Smooth muscle cell (in vitro differentiated cells): ENCODE data around the gene EEPD1. TPM values are rescaled to one million over a fixed set of nuclear protein-coding genes. Genes with fewer than 3 reads are reported as not detected.

ENCODE experiments used
- DNase-seq: peaks from one replicate; lab custom pipeline; 2025; ENCODE audit not compliant: unreplicated experiment; lab: John Stamatoyannopoulos, UW
- H2AFZ ChIP-seq: fragments of 200-600 bp; sonication (generic); 2 replicates; pipeline ENCODE4 v1.6.0; 2016; ENCODE audit warnings: antibody characterized with exemption, low read depth, mild to moderate bottlenecking
- H3F3A ChIP-seq: fragments of 200-600 bp; sonication (generic); 2 replicates; pipeline ENCODE4 v1.6.0; 2017; ENCODE audit warnings: antibody characterized with exemption, low read depth
- H3K27ac ChIP-seq: fragments of 200-600 bp; sonication (generic); 2 replicates; pipeline ENCODE4 v1.5.1; 2016; ENCODE audit warnings: low read depth, mild to moderate bottlenecking
- H3K27me3 ChIP-seq: fragments of 200-600 bp; sonication (generic); 2 replicates; pipeline ENCODE4 v1.6.1; 2016; ENCODE audit warnings: low read depth, mild to moderate bottlenecking
- H3K36me3 ChIP-seq: fragments of 200-600 bp; sonication (generic); 2 replicates; pipeline ENCODE4 v1.5.1; 2016; ENCODE audit warnings: low read depth
- H3K4me1 ChIP-seq: fragments of 200-600 bp; sonication (generic); 2 replicates; pipeline ENCODE4 v1.5.1; 2016; ENCODE audit warnings: low read depth
- H3K4me2 ChIP-seq: fragments of 200-600 bp; sonication (generic); 2 replicates; pipeline ENCODE4 v1.6.0; 2016; ENCODE audit warnings: mild to moderate bottlenecking
- H3K4me3 ChIP-seq: fragments of 200-600 bp; sonication (generic); 2 replicates; pipeline ENCODE4 v1.5.1; 2016; ENCODE audit warnings: mild to moderate bottlenecking
- H3K79me2 ChIP-seq: fragments of 200-600 bp; sonication (generic); 2 replicates; pipeline ENCODE4 v1.6.0; 2016; ENCODE audit warnings: low read depth, mild to moderate bottlenecking
- H3K9ac ChIP-seq: fragments of 200-600 bp; sonication (generic); 2 replicates; pipeline ENCODE4 v1.6.0; 2016; ENCODE audit warnings: low read depth
- H3K9me3 ChIP-seq: fragments of 200-600 bp; sonication (generic); replicated peaks from 2 replicates; pipeline ENCODE4 v1.5.1; 2016; ENCODE audit warnings: low read depth
- H4K20me1 ChIP-seq: fragments of 200-600 bp; sonication (generic); 2 replicates; pipeline ENCODE4 v1.6.0; 2016; ENCODE audit warnings: low read depth
- WGBS: methylation state at CpG from one replicate; pipeline ENCODE4 v1.1.7; 2016; ENCODE audit warnings: low lambda C conversion rate; 5-methylcytosine and 5-hydroxymethylcytosine counted together
- polyA plus RNA-seq: library from polyadenylated mRNA; unstranded; fragments of >200 nt; fragmentation: Nextera tagmentation; extraction: Ambion mirVana; gene quantifications from 2 replicates; pipeline ENCODE4 v1.2.1, GENCODE V29; 2016
- total RNA-seq: library from RNA; depleted of rRNA; stranded (reverse); fragments of >200 nt; gene quantifications from 2 replicates; pipeline ENCODE4 v1.2.3, GENCODE V29; 2014
- TF ChIP-seq, protein P1 (sequence below): fragments of 200-600 bp; sonication (generic); IDR thresholded peaks from 2 replicates; pipeline ENCODE4 v1.5.1; 2017; ENCODE audit warnings: borderline replicate concordance, mild to moderate bottlenecking, antibody characterized with exemption; ENCODE audit not compliant: insufficient read depth, poor library complexity, severe bottlenecking

The EEPD1 gene
- total and polyA plus RNA-seq, 2 experiments from 2014 or later, result 1.5 TPM

DNA sequence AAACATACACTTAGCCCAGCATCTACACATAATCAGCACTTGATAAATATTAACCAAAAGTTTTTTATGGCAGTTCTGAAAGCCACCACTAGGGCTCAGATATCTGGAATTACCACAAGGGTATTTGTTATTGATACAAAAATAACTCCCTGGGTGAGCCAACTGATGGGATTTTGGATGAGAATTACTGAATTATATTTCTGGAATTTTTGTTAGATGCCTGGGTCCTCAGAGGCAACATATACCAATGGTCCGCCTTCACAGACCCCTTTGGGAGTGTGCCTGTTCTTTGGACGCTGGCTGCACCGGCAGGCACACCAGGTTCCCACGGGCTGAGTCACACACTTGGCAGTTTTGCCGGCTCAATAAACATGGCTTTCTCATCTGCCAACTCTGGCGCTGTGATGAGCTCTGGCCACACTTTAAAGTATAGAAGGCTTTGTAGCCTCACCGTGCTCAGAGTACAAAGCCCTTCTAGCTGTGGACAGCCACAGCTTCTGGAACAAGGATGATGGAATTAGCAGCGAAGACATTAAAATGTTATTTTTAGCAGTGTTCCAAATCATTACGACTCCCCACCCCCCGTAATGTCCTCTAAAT is 24.5 kb upstream of the EEPD1 start:
- Histone ChIP-seq H3K4me3 (no peak overlapping the region), H3K79me2 (no peaks in the 10 kb centered on the region), H4K20me1 (no peaks in the 10 kb centered on the region), H3K9me3 (no peaks in the 10 kb centered on the region), H2AFZ (no peak overlapping the region), H3K9ac (no peak overlapping the region), H3K4me2 (peak overlapping the region; percentile 3), H3K36me3 (no peaks in the 10 kb centered on the region), H3K27me3 (no peaks in the 10 kb centered on the region), H3K27ac (peak overlapping the region; percentile 50), H3F3A (no peaks in the 10 kb centered on the region), H3K4me1 (no peaks in the 10 kb centered on the region)
- WGBS, result 21% methylated on average over 10 of the region's 10 CpGs
- peak; percentile 19 for DNase-seq
- TF ChIP-seq, protein P1, sequence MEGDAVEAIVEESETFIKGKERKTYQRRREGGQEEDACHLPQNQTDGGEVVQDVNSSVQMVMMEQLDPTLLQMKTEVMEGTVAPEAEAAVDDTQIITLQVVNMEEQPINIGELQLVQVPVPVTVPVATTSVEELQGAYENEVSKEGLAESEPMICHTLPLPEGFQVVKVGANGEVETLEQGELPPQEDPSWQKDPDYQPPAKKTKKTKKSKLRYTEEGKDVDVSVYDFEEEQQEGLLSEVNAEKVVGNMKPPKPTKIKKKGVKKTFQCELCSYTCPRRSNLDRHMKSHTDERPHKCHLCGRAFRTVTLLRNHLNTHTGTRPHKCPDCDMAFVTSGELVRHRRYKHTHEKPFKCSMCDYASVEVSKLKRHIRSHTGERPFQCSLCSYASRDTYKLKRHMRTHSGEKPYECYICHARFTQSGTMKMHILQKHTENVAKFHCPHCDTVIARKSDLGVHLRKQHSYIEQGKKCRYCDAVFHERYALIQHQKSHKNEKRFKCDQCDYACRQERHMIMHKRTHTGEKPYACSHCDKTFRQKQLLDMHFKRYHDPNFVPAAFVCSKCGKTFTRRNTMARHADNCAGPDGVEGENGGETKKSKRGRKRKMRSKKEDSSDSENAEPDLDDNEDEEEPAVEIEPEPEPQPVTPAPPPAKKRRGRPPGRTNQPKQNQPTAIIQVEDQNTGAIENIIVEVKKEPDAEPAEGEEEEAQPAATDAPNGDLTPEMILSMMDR, result peak; percentile 70

DNA sequence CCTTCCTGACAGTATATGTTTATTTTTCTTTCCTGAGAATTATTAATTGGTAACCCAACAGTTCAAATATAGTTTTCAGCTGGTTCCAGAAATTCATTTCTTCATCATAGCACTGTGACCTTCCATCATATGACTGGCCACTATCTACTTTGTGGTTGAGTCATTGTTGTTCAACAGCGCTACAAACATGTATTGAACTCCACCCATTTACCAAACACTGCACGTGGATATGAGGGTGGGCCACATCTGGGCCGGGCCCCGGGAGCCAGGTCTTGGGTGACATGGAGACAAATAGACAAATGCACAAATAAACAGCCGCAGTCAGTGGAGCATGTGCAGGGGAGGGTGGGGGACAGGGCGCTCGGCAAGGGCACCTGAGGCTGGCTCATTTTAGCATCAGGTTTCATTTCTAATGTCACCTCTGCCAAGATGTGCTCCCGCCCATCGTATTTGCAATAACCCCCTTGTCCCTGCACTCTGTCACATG is 24.0 kb upstream of the EEPD1 start:
- H3K4me3 ChIP-seq, result no peak overlapping the region
- TF ChIP-seq, protein P1, result no peak
- no peaks in the 10 kb centered on the region for H4K20me1 ChIP-seq
- H3K9me3 ChIP-seq, result no peaks in the 10 kb centered on the region
- 79% methylated on average over 9 of the region's 9 CpGs for WGBS
- H3K27ac ChIP-seq, result peak overlapping the region; percentile 50
- H3F3A ChIP-seq, result no peaks in the 10 kb centered on the region
- no peaks in the 10 kb centered on the region for H3K4me1 ChIP-seq
- H3K4me2 ChIP-seq, result peak overlapping the region; percentile 3
- H3K9ac ChIP-seq, result no peak overlapping the region
- no peak for DNase-seq
- no peak overlapping the region for H2AFZ ChIP-seq
- H3K79me2 ChIP-seq, result no peaks in the 10 kb centered on the region
- no peaks in the 10 kb centered on the region for H3K27me3 ChIP-seq
- no peaks in the 10 kb centered on the region for H3K36me3 ChIP-seq

DNA sequence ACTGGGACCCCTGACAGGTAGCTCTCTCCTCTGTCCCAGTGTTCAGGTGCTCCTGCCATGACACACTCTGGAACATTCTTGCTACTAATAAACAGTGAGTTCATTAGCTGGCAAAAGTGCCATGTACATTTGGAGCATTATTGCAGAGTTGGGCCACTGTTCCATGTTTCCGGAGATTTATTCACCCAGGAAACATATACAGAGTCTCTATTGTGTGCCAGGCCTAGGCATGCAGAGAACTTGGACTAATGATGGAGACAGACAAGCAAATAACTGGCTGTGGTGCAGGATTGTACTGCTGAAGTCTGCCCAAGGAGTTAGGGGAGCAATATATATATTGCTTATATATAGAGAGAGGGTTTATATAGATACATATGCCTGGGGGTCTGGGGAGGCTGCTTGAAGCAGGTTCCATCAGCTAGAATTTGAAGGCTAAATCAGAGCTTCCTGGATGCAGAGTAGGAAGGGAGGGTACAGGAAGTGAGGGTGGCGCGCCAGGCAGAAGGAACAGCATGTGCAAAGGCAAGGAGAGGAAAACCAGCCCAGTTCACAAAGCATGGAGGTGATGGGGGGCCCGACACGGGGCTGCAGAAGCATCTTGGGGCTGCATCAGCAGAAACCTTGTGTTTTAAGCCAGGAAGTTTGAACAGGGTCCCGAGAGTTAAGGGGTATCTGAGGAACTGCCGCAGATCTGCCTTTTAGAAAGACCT is 22.7 kb upstream of the EEPD1 start:
- WGBS, result 98% methylated on average over 7 of the region's 7 CpGs

More for the DNA sequence above, 22.7 kb upstream of the EEPD1 start:
- Histone ChIP-seq H3K4me3 (no peak overlapping the region), H3K27ac (no peak overlapping the region), H3K4me2 (no peak overlapping the region), H3K79me2 (no peaks in the 10 kb centered on the region), H3K9ac (no peak overlapping the region), H3F3A (no peaks in the 10 kb centered on the region), H3K36me3 (no peaks in the 10 kb centered on the region), H4K20me1 (no peaks in the 10 kb centered on the region), H3K9me3 (no peaks in the 10 kb centered on the region), H3K4me1 (no peaks in the 10 kb centered on the region), H2AFZ (no peak overlapping the region), H3K27me3 (no peaks in the 10 kb centered on the region)
- TF ChIP-seq, protein P1, result no peak
- no peak for DNase-seq
